Left hindlimb (tissue), 1 donor: ENCODE results near the gene CPN2.
A peak's percentile ranks its signal among the peaks of the same experiment; 100 is the strongest.

ENCODE experiments used
- DNase-seq: peaks from one replicate; pipeline ENCODE4 v3.0.0-alpha.2; 2018

CPN2 gene

DNA sequence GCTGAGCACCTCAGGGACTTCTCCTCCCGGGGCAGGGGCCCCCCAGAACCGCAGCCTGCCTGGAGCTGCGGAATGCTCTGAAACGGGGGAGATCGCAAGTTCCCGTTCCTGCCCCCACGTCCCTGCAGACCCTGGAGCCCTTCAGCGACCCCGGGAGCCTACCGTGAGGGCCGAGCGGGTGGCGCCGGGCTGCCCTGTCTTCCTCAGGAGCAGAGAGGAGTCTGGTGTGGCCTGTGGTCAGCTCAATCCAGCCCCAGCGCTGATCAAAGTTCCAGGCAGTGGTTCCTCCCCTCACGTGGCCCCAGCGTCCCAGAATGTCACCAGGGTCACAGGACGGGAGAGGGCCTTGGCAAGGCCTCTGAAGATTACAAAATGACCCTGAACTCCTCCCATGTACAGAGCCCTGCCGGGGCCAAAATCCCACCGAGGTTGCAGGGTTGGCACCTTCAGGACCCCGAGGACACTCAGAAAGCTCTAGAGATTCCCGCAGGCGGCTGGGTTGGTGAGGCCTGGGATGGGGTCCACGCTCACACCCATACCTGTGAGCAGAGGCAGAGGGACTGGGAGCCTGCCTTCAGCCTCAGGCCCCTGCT is at the start of gene CPN2:
TSS of gene CPN2 (minus strand) at position 249 of the 593 bp plus-strand sequence. CDS start 8,626 bp downstream, outside the sequence.
- DNase-seq, result no peak

- DNase-seq, result no peak
Observed at GRCh38 chr3:194399874-194400411, 48.8 kb upstream of the CPN2 start.

DNA sequence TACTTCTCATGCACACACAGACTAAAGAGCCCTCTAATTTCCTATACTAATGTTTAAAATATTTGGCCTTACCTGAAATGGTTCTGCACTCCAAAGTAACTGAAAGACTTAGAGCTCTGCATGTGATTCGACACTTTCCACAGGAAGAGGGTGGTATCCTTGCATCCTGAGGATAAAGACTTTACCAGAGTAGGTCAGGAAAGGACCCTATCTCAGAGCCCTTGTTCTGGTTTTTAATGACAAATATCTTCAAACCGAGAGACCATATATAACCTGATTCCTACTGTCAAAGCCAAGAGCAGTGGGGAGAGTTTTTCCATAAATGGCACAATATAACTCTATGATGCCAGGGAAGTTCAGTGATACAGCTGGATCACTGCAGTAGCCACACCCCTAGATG is 48.0 kb upstream of the CPN2 start, which contains the start of gene GP5:
TSS of gene GP5 (minus strand) at position 101 of the 400 bp plus-strand sequence. CDS start 984 bp downstream, outside the sequence.
- no peak for DNase-seq

- no peak for DNase-seq
Observed at GRCh38 chr3:194397757-194398312, 46.7 kb upstream of the CPN2 start.

GRCh38 chr3:194396859-194397756 is 46.0 kb upstream of the CPN2 start:
- DNase-seq, result no peak

DNA sequence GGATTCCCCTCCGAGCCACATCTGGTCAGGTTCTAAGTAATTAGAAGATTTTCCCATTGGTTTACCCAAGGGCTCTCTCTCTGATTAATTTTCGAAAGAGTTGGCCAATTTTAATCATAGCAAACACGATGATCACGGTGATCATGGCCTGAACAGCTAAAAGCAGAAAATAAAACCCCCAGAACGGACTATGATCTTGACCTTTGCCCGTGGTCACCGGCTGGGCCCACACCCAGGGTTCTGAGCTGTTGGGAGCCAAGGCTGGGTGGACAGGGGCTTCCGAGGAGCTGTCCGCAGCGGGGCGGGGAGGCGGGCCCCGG is 45.4 kb upstream of the CPN2 start:
- DNase-seq, result no peak

GRCh38 chr3:194395778-194396538 is 44.8 kb upstream of the CPN2 start:
- DNase-seq, result peak; percentile 83

- DNase-seq, result no peak
Observed at GRCh38 chr3:194395212-194395611, 44.1 kb upstream of the CPN2 start.

GRCh38 chr3:194392576-194392975 is 41.4 kb upstream of the CPN2 start:
- DNase-seq, result no peak

GRCh38 chr3:194390835-194391234 is 39.7 kb upstream of the CPN2 start:
- no peak for DNase-seq

GRCh38 chr3:194389269-194389668 is 38.1 kb upstream of the CPN2 start:
- DNase-seq, result no peak

DNA sequence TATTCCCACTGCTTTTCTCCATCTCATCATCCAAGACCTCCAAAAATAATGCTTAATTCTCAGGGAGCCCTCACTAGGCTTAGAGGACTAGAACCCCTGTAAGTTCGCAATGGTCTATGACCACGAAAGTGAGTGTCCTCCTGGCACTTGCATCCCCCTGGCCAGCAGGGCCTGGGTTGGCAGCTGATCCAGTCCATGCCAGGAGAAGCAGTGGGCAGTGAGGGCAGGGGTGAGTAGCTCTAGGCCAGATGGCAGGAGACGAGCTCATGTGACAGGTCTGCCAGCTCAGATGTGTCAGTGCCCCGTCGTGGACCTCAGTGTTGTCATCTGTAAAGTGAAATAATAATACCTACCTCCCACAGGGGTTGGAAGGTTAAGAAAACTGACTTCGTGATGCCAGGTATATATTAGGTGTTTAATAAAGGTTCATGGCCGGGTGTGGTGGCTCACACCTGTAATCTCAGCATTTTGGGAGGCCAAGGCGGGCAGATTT is 36.8 kb upstream of the CPN2 start:
- DNase-seq, result no peak

DNA sequence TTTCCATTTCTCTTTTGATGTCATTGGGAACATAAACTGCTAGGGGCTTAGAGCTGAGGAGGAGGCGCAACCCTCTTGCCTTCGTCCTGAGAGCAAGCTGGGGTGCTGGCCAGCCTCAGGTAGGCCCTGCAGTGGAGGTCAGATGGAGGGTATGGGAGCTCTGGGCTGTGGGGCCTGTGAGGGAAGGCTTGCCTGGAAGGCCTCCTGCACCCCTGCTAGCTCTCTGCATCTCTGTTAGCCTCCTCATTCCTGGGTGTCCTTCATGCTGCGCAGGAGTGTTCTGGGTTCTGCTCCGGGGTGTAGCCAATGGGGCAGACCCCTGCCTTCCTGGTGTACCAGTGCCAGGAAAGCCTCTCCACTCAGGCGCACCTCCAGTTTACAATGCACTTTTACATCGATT is 36.1 kb upstream of the CPN2 start:
- no peak for DNase-seq

DNA sequence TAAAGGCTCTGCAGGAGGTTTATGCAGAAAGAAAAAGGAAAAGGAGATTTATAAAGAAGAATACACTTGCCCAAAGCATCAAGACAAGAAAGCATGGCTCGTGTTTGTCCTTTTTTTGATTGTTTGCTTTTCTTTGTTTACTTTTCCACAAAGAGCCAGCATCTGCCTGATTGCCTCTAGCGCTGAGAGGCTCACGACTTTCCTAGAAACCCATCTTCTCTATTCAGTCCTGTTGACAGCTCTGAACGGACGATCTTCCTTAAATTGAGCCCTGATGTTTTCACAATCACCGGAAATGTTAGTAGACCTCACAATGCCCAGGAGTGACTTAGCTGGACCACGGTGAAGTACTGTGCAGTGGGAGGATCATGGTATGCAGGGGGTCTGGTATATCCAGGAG is 35.5 kb upstream of the CPN2 start:
- no peak for DNase-seq

DNA sequence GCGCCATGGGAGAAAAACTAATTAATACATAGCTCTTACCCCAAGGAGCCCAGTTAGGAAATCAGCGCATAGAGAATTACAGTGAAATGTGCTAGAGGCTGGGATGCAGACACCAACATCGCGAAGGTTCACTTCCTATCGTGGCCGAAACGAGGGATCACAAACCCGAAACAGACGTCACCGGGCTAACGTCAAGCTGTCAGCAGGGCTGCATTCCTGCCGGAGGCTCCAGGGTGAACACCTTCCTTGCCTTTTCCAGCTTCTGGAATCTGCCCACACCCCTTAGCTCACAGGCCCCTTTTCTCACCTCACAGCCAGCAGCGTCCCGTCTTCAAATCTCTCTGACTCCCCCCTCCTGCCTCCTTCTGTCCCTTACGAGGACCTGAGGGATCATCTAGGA is 34.9 kb upstream of the CPN2 start:
- DNase-seq, result no peak

DNA sequence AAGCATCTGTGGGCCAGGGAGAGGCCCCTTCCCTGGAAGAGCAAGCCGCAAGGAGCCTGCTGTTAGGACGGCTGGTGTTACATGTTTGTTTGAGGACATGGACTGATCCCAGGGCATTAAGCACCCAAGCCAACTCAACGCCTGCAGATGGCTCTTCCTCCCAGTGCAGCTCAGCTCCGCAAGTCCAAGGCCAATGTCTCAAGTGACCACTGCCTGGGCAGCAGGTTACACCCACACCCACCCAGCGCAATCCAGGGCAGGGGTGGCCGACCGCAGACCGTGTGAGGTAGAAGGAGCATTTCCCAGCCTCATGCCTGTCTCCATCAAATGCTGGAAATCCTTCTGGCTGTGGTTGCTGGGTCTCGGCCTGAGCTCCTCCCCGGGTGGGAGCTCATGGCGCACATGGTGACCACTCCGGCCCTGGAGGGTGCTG is 33.5 kb upstream of the CPN2 start:
- DNase-seq, result no peak

GRCh38 chr3:194384156-194384555 is 33.0 kb upstream of the CPN2 start:
- no peak for DNase-seq

GRCh38 chr3:194383276-194383940 is 32.3 kb upstream of the CPN2 start:
- no peak for DNase-seq

DNA sequence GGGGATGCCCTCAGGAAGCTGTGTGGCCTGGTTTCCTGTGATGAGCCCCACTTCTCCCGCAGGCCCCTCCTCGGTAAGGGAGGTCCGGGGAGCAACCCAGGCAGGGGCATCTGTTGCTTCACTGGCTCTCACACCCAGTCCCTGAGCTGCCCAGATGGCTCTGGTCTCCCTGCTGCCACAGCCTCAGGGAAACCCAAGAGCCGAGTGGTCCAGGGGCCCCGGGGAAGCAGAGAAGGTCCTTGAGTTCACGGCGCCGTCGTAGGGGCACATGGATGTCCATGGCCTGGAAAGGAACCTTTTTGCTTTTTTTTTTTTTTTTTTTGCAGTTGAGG is 31.7 kb upstream of the CPN2 start:
- DNase-seq, result no peak

GRCh38 chr3:194382196-194382891 is 31.2 kb upstream of the CPN2 start:
- DNase-seq, result no peak

- no peak for DNase-seq
Observed at GRCh38 chr3:194381460-194381875, 30.3 kb upstream of the CPN2 start.

DNA sequence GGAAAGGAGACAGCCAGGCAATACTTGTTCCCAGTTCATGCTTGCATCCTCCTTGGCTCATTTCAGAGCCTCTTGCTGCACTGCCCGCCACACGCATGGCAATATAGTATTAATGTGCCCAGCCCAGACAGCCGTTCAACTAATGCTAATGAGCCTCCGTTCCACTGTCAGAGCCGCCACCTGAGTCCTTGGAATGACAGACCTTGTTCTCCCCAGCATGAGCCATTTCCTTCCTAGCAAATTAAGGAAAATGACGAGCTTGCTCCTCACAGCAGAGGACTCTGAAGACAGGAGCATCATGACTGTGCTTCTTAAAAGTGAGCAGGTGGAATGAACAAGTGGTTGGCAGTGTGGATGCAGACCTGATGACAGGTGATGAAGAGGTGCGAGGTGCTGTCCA is 29.2 kb upstream of the CPN2 start:
- no peak for DNase-seq
